SK-MEL-5 (cell line): ENCODE measurements around the gene NCKIPSD. TPM values are rescaled to one million over a fixed set of nuclear protein-coding genes. Genes with fewer than 3 reads are reported as not detected.

ENCODE experiments used
- small RNA-seq, 2 experiments: library from RNA; depleted of rRNA; stranded (forward); fragments of <200 nt; gene quantifications; one replicate each; pipeline ENCODE3, GENCODE V24; 2014
- total RNA-seq: library from RNA; depleted of rRNA; stranded (reverse); fragments of >200 nt; shearing (Covaris generic); gene quantifications from 2 replicates; pipeline ENCODE4 v1.2.3, GENCODE V29; 2014; rRNA removed

Gene NCKIPSD
- total RNA-seq, 1 experiment from 2014 or later, result 16.6 TPM

Small RNA genes within 50 kb of the gene (small RNA-seq; reads per million reads assigned to genes)
- 0 reads per million in 2 experiments for gene AC141002.1

Other genes with a start within 250 kb of the NCKIPSD start
- 41.6 and 43.8 TPM in 2 replicates for gene CCDC51, start 245.8 kb downstream of the NCKIPSD start, total RNA-seq
- 412 and 439 TPM in 2 replicates for gene TMA7, start 245.7 kb downstream of the NCKIPSD start, total RNA-seq
- 5.5 and 7.7 TPM in 2 replicates for gene ATRIP, start 239.2 kb downstream of the NCKIPSD start, total RNA-seq
- 120 and 131 TPM in 2 replicates for gene SHISA5, start 181.7 kb downstream of the NCKIPSD start, total RNA-seq
- 39.3 and 44.7 TPM in 2 replicates for gene PFKFB4, start 129.1 kb downstream of the NCKIPSD start, total RNA-seq
- 14.9 and 18.8 TPM in 2 replicates for gene UCN2, start 122.1 kb downstream of the NCKIPSD start, total RNA-seq
- 0.26 and 2.0 TPM in 2 replicates for gene COL7A1, start 90.6 kb downstream of the NCKIPSD start, total RNA-seq
- 288 and 322 TPM in 2 replicates for gene UQCRC1, start 76.3 kb downstream of the NCKIPSD start, total RNA-seq
- gene TMEM89, start 64.1 kb downstream of the NCKIPSD start, total RNA-seq, result not detected in 2 replicates
- gene SLC26A6, start 50.5 kb downstream of the NCKIPSD start, total RNA-seq, result 26.3 and 27.1 TPM in 2 replicates
- 3.2 and 3.6 TPM in 2 replicates for gene CELSR3, start 23.0 kb downstream of the NCKIPSD start, total RNA-seq
- 53.7 and 55.7 TPM in 2 replicates for gene IP6K2, start 31.3 kb upstream of the NCKIPSD start, total RNA-seq
- 34.9 and 35.1 TPM in 2 replicates for gene PRKAR2A, start 162.0 kb upstream of the NCKIPSD start, total RNA-seq
- 21.4 and 26.5 TPM in 2 replicates for gene SLC25A20, start 213.0 kb upstream of the NCKIPSD start, total RNA-seq
- 138 and 143 TPM in 2 replicates for gene ARIH2, start 232.9 kb upstream of the NCKIPSD start, total RNA-seq